NCI-H460 (cell line): ENCODE data around the gene SLAMF8. TPM values are rescaled to one million over a fixed set of nuclear protein-coding genes. Genes with fewer than 3 reads are reported as not detected.

Experiments
- DNase-seq: peaks from one replicate; pipeline ENCODE4 v3.0.0-alpha.2; 2016; ENCODE audit warnings: low read depth; ENCODE audit errors: extremely low read depth
- total RNA-seq: library from RNA; depleted of rRNA; stranded (reverse); fragments of >200 nt; shearing (Covaris generic); gene quantifications from 2 replicates; pipeline ENCODE4 v1.2.3, GENCODE V29; 2014

SLAMF8 gene
- total RNA-seq, 1 experiment from 2014 or later: not detected

GRCh38 chr1:159845751-159846629 is 19.3 kb downstream of the SLAMF8 start:
- DNase-seq: no peak

DNA sequence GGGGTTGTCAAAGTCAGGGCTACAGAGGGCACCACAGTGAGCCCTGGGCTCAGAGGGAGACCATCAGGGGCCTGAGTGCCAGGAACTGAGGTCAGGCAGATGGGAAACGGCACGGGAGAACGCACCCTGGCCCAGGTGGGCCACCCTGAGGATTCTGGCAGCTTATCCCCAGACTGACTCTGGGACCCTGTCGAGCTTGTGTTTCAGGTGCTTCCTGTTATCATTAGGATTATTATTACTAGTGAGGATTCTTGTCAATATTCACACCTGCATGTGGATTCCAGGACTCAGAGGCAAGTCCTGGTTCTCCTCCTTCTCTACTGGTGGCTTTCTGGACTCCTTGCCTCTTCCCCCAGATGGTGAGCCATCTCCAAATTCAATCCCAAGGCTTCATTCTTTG is 20.6 kb downstream of the SLAMF8 start:
- DNase-seq: no peak

DNA sequence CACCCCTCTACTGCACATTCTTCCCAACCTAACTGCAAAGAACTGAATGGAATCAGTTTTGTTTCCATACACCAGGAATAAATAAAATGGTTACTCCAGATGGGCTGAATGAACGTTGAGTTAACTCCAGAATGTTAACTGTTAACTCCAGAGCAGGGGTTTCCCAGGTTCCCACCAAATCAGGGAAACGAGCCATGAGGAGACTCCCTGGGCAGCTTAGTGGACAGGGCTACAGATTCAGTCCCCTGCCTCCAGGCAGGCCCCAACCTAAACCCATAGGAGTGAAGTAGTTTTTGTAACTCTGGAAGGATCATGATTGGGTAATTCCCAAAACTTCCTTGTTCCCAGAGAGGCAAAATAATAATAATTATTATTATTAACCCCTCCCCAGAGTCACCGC is 21.7 kb downstream of the SLAMF8 start:
- DNase-seq: no peak

DNA sequence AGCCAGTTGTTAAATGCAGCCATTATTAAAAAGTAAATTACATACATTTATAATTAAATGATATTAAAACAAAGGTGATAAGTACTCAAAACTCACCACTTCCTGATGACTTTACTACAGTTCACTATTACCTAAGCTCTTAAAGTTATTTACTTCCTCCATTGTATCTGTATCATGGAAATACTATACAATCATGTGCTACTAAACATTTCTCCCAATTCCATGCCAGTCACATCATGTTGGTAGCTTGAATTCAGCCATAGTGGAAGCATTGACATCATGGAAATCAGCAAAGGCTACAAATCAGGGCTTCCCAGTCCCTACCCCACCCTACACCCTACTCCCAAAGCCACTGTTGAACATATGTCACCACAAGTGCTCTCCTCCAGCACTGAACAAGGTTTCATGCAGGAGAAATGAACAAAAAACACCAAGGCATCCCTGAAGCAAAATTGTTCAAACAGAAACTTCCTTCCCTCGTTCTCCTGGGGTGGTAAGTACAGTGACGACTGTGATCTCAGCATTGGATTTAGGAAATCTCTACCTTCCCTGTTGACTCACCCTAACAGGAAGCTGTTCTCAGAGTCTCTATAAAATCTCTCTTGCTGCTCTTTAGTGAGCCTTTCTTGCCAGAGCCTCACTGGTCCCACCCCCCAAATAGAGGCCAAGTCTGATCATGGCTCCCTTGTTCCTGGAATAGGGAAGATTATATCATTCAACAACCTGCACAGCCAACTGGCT is 23.1 kb downstream of the SLAMF8 start:
- no peak for DNase-seq

DNA sequence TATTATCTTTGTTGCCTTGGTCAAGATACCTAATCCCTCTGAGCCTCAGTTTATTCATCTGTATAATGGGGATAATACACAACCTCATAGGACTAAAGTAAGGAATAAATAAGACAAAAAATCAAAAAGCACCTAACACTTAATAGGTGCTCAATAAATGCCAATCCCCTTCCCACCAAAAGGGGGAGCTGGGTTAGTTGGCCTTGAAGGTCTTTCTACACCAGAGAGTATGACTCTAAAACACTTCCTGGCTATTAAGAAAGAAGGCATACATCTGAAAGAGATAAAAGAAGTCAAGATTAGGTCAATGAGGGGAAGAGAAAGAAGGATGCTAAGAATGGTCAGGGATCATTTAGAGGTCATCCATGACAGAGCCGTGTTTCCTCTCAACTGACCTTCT is 24.7 kb downstream of the SLAMF8 start:
- no peak for DNase-seq

GRCh38 chr1:159853417-159854115 is 26.9 kb downstream of the SLAMF8 start:
- no peak for DNase-seq

GRCh38 chr1:159854116-159854692 is 27.5 kb downstream of the SLAMF8 start:
- peak; percentile 32 for DNase-seq

DNA sequence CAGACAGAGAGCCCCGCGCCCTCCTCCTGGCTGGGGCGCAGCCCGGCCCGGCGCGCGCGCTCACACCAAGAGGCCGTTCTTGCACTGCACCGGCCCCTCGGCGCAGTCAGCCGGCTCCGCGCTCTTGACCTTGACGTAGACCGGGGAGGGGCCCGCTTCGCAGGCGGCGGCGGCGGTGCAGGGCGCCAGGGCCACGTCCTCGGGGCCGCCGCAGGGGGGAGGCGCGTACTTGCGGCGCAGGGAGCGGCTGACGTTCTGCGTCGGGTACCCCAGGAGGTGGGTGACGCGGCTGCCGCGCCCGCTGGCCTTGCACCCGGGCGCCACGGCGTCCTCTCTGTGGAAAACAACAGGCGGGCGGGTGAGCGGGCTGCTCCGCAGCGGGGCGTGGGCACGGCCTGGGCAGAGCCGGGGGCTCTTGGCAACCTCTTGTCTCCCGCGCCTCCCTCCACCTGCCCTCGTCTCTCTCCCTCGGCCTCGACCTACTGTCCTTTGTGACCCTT is 28.1 kb downstream of the SLAMF8 start:
- DNase-seq: peak; percentile 80

DNA sequence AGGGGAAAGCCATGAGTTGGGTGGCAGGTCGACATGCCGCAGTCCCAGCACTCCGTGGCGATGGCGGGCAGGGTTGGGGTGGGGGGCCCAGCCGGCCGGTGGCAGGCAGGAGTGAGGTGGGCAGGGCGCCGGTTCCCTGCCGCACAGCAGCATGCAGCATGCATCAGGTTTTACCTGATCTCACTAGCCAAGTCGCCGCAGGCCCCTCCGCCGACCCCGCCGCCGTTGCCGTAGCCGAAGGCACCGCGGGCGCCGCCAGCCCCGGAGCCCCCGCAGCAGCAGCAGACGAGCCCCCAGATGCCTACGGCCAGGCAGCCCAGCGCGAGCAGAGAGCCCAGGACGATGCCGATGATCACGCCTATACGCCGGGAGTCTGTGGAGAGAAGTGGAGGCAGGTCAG is 29.0 kb downstream of the SLAMF8 start:
- no peak for DNase-seq

GRCh38 chr1:159856576-159856975 is 29.9 kb downstream of the SLAMF8 start:
- DNase-seq: no peak

DNA sequence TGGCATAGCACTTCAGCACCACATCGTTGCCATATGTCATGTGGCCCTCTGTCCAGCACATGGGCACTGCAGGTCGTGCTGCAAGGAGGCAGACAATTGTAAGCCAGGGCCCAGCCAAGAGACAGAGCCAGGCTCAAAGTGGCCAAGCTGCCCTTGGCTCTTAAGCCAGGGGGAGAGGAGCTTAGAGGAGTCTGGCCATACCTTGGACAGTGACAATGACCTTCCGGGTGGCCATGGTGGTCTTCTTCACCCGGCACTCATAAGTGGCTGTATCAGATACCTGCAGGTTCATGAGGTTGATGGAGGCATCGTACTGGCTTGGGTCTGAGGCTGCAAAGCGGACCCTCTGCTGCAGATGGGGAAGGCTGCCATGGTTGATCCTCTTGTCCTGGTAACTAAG is 31.2 kb downstream of the SLAMF8 start:
- no peak for DNase-seq

GRCh38 chr1:159859767-159860322 is 33.2 kb downstream of the SLAMF8 start:
- no peak for DNase-seq

DNA sequence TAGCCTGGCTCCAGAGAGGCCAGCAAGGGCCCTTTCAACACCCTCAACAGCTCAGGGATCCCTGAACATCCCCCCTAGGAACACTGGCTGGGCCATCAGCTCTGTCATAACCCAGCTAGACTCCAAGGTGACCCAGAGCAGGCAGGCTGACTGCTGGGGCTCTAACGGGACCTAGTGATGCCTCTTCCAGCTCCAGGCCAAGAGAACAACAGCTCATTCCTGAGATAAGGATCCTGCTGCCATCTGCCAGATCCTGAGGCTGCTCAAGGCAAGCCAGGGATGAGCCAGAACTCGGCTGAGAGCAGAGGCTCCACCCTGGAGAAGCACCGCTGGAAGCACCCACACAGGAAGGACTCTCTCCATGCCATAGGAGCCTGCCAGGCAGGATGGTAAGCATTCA is 33.8 kb downstream of the SLAMF8 start:
- DNase-seq: no peak

DNA sequence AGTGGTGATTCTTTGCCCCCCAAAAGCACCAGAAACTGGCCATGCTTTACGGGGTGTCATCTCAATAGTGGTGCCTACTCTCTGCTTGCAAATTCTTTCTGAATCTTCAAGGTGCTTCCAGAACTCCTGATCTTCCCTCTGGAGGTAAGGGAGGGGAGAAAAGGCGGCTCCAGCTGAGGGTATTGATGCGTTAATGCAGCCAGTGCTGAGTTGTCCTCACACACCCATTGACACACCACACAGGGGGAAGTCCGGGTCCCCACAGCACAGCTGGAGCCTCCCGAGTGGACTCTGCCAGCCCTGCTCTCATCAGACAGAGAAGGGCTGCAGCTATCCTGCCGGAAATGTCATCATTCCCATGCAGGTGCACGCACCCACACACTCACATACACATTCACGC is 34.5 kb downstream of the SLAMF8 start:
- no peak for DNase-seq

GRCh38 chr1:159862031-159862430 is 35.4 kb downstream of the SLAMF8 start:
- DNase-seq: no peak

DNA sequence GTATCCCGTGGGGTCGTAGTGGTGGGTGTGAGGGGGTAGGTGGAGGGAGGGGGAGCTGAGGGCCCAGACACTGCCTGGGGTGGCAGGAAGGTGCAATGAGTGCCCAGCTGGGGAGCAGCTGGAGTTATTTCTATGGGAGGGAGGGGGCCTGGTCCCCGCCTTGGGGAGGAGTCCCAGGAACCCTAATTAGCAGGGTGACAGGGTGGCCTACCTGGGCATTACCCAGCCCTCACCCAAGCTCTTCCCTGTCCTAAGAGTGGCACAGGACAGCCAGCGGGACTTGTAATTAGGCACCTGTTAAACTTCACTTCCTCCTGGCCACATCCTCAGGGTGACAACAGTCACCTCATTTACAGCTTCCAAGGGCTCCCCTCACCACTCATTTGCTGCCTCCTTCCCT is 35.9 kb downstream of the SLAMF8 start, which contains the start of gene VSIG8:
TSS of gene VSIG8 (minus strand) at position 101 of the 400 bp plus-strand sequence. CDS start 136 bp downstream, outside the sequence.
- DNase-seq: no peak

- no peak for DNase-seq
Measured at GRCh38 chr1:159864262-159864661, 37.6 kb downstream of the SLAMF8 start.

- DNase-seq: no peak
Measured at GRCh38 chr1:159866066-159866465, 39.4 kb downstream of the SLAMF8 start.

DNA sequence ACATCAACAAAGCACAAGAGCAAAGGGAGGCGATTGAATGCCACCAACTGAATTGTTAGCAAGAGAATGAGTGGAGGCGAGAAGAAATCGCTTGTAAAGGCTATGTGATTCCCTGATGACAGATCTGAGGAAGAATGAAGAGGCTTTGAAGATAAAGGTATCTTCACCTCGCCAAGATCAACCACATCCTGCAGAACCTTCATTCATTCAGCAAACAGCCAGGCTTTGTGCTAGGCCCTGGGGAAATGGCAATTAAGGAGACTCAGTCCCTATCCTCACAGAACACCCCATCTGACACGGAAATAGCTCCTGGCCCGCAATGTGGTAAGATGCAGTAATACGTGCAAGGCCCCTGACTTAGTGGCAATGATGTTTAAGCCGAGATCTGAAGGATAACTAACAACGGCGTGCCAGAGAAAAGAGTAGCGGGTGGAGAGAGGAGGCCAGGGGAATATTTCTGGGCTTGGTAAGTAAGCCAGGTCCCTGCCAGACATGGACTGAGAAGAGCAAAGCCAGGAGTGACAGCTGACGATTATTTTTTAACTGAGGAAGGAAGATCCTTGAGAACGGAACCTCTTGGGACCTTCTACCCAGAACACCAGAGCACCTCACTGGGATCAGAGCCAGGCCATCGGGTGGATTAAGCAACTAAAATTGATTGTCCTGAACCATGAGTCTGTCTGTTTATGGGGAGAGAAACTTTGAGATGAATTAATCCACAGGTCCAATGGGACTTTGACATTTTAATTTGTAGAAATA is 40.4 kb downstream of the SLAMF8 start:
- DNase-seq: no peak

- no peak for DNase-seq
Measured at GRCh38 chr1:159867664-159868026, 41.0 kb downstream of the SLAMF8 start.
